A549 (cell line): Measurements from ENCODE around the gene RHOB. TPM values are rescaled to one million over a fixed set of nuclear protein-coding genes. Genes with fewer than 3 reads are reported as not detected.

ENCODE experiments used
- ATAC-seq, 2 experiments: fragments of 200-7000 bp in 1 of 2; fragments of >200 bp in 1 of 2; cut with Nextera tagmentation in 1 of 2; cut with Tn5 transposase in 1 of 2; 3 replicates each; pipeline versions ENCODE4 v1.8.0 to v1.9.1; 2018 to 2020; ENCODE audit warnings: mild to moderate bottlenecking in 1 of 2, moderate library complexity in 1 of 2
- CTCF ChIA-PET: fragments of 300-600 bp; sonication (Branson Sonifier 250); formaldehyde crosslinking; extraction: SDS; loops from one replicate; lab custom pipeline; 2021; ENCODE audit warnings: antibody characterized with exemption, inconsistent platforms; lab: Yijun Ruan, JAX
- POLR2A ChIA-PET: fragments of 350-600 bp; formaldehyde crosslinking; extraction: SDS; loops from one replicate; lab custom pipeline; 2021; ENCODE audit warnings: antibody characterized with exemption, inconsistent platforms; lab: Yijun Ruan, JAX
- DNase-seq, 2 experiments: peaks; one replicate each; pipeline versions ENCODE4 v3.0.0 to v3.0.0-alpha.2; 2011 to 2016; ENCODE audit warnings: low read depth in 1 of 2, low spot score in 1 of 2
- FAIRE-seq: peaks from 2 replicates; lab custom pipeline; 2011; peaks lifted over from hg19 to GRCh38; lab: Jason Lieb, UNC
- H3K27ac ChIP-seq, 2 experiments: fragments of >200 bp; sonication (Bioruptor Twin); formaldehyde crosslinking; 3 replicates each; pipeline ENCODE4 v1.5.1; 2016 to 2017
- H3K4me1 ChIP-seq: fragments of >200 bp; sonication (Bioruptor Twin); formaldehyde crosslinking; 3 replicates; pipeline ENCODE4 v1.6.1; 2016
- H3K4me2 ChIP-seq: fragments of >200 bp; sonication (Bioruptor Twin); formaldehyde crosslinking; 3 replicates; pipeline ENCODE4 v1.6.1; 2016
- H3K4me3 ChIP-seq: fragments of >200 bp; sonication (Bioruptor Twin); formaldehyde crosslinking; 3 replicates; pipeline ENCODE4 v1.5.1; 2016
- H3K9me3 ChIP-seq: fragments of >200 bp; sonication (Bioruptor Twin); formaldehyde crosslinking; 3 replicates; pipeline ENCODE4 v1.6.1; 2016
- BHLHE40 ChIP-seq: IDR thresholded peaks from 2 replicates; pipeline ENCODE4 v1.6.1; 2012; ENCODE audit warnings: low read depth, low read length, inconsistent platforms
- CBX8 ChIP-seq: fragments of 200-600 bp; sonication (generic); IDR thresholded peaks from 2 replicates; pipeline ENCODE4 v1.6.1; 2016
- CHD4 ChIP-seq: fragments of 200-600 bp; sonication (generic); IDR thresholded peaks from 2 replicates; pipeline ENCODE4 v1.6.1; 2016; ENCODE audit warnings: antibody characterized with exemption, mild to moderate bottlenecking, borderline replicate concordance
- CTCF ChIP-seq: fragments of >200 bp; sonication (Bioruptor Twin); formaldehyde crosslinking; IDR thresholded peaks from 3 replicates; pipeline ENCODE4 v1.5.1; 2016
- EHMT2 ChIP-seq: fragments of 200-600 bp; sonication (generic); IDR thresholded peaks from 2 replicates; pipeline ENCODE4 v1.6.1; 2016; ENCODE audit warnings: antibody characterized with exemption, low read depth, mild to moderate bottlenecking, moderate library complexity
- ELK1 ChIP-seq: fragments of 150-350 bp; IDR thresholded peaks from 2 replicates; pipeline ENCODE4 v1.6.1; 2014; ENCODE audit warnings: low read depth, mild to moderate bottlenecking, low read length
- FOSL2 ChIP-seq, 2 experiments: fragments of 450-650 bp in 1 of 2; fragments of >200 bp in 1 of 2; sonication (Bioruptor Twin) in 1 of 2; formaldehyde crosslinking; IDR thresholded peaks; 2 replicates each; pipeline versions ENCODE4 v1.5.0 to v1.6.1; 2016 to 2020; ENCODE audit warnings: mild to moderate bottlenecking in 1 of 2, moderate library complexity in 1 of 2
- GATA3 ChIP-seq: IDR thresholded peaks from 2 replicates; pipeline ENCODE4 v1.6.1; 2012; ENCODE audit warnings: borderline replicate concordance
- HOXB13 ChIP-seq: fragments of 250-450 bp; sonication (Bioruptor Pico); IDR thresholded peaks from 2 replicates; pipeline ENCODE4 v1.5.0; 2020; ENCODE audit warnings: low read depth, mild to moderate bottlenecking, moderate library complexity
- JUN ChIP-seq, 2 experiments: fragments of >200 bp; sonication (Bioruptor Twin); formaldehyde crosslinking; IDR thresholded peaks; 2 replicates in 1 of 2; 3 replicates in 1 of 2; pipeline ENCODE4 v1.6.1; 2016 to 2017
- JUNB ChIP-seq: fragments of >200 bp; sonication (Bioruptor Twin); formaldehyde crosslinking; IDR thresholded peaks from 2 replicates; pipeline ENCODE4 v1.6.1; 2016
- KDM1A ChIP-seq: fragments of 200-600 bp; sonication (generic); IDR thresholded peaks from 2 replicates; pipeline ENCODE4 v1.6.1; 2016; ENCODE audit warnings: low read depth, mild to moderate bottlenecking
- PHF8 ChIP-seq: fragments of 200-600 bp; sonication (generic); IDR thresholded peaks from 2 replicates; pipeline ENCODE4 v1.6.1; 2016; ENCODE audit warnings: low read depth, mild to moderate bottlenecking, antibody characterized with exemption, moderate library complexity, borderline replicate concordance
- POLR2A ChIP-seq: IDR thresholded peaks from 2 replicates; pipeline ENCODE4 v1.6.1; 2012; ENCODE audit warnings: mild to moderate bottlenecking, low read length
- POLR2AphosphoS2 ChIP-seq: conservative IDR thresholded peaks from 2 replicates; pipeline ENCODE4 v1.6.1; 2012; ENCODE audit warnings: low read length, improper control_type of control experiment, inconsistent platforms
- RAD21 ChIP-seq, 2 experiments: fragments of >200 bp in 1 of 2; sonication (Bioruptor Twin) in 1 of 2; formaldehyde crosslinking in 1 of 2; IDR thresholded peaks in 1 of 2; conservative IDR thresholded peaks in 1 of 2; 2 replicates in 1 of 2; 3 replicates in 1 of 2; pipeline ENCODE4 v1.6.1; 2012 to 2018; ENCODE audit warnings: inconsistent platforms in 1 of 2
- RCOR1 ChIP-seq: fragments of 150-350 bp; IDR thresholded peaks from 2 replicates; pipeline ENCODE4 v1.6.1; 2014; ENCODE audit warnings: antibody characterized with exemption, low read length, low read depth
- SMC3 ChIP-seq: fragments of >200 bp; sonication (Bioruptor Twin); formaldehyde crosslinking; IDR thresholded peaks from 3 replicates; pipeline ENCODE4 v1.6.1; 2018; ENCODE audit warnings: inconsistent platforms
- SREBF2 ChIP-seq: fragments of 450-650 bp; IDR thresholded peaks from 2 replicates; pipeline ENCODE4 v1.6.1; 2014; ENCODE audit warnings: mild to moderate bottlenecking, moderate library complexity
- TP53 ChIP-seq: fragments of 250-450 bp; sonication (Bioruptor Pico); IDR thresholded peaks from 2 replicates; pipeline ENCODE4 v1.5.0; 2021; ENCODE audit warnings: mild to moderate bottlenecking, moderate library complexity
- ZC3H11A ChIP-seq: fragments of 450-650 bp; IDR thresholded peaks from 2 replicates; pipeline ENCODE4 v1.6.1; 2014; ENCODE audit warnings: antibody characterized with exemption, mild to moderate bottlenecking
- ZNF302 ChIP-seq: fragments of 250-450 bp; sonication (Bioruptor Pico); IDR thresholded peaks from 2 replicates; pipeline ENCODE4 v1.9.0; 2021; ENCODE audit warnings: inconsistent platforms, mild to moderate bottlenecking, moderate library complexity
- WGBS: methylation state at CpG from one replicate; pipeline ENCODE4 v1.1.6; 2017; ENCODE audit errors: missing lambda C conversion rate; 5-methylcytosine and 5-hydroxymethylcytosine counted together
- polyA plus RNA-seq, 4 experiments: library from polyadenylated mRNA; depleted of rRNA in 3 of 4; stranded (reverse); fragments of >200 nt; fragmentation: RNase III in 1 of 4; extraction: RNeasy Plus Mini Kit Qiagen cat#74134 plus additional on column Dnase treatment in 1 of 4; gene quantifications; 2 replicates in 3 of 4; 3 replicates in 1 of 4; pipeline ENCODE4 v1.2.3, GENCODE V29; 2011 to 2017

Gene RHOB
- polyA plus RNA-seq, 2 of the 4 experiments (the other 2 are of a cell fraction) = 84.5 to 157 TPM

- TF ChIP-seq KDM1A (peak; percentile 73; the same call in 1 of the 2 replicates), FOSL2 (IDR thresholded peaks at IDR 0.05) (no peak), FOSL2 (CRISPR knock-in tag; IDR thresholded peaks at IDR 0.05) (no peak)
- no peak overlapping the region for H3K27ac ChIP-seq
- no peak overlapping the region for H3K4me2 ChIP-seq
- no peak for ATAC-seq
- no peaks in the 10 kb centered on the region for H3K4me1 ChIP-seq
- DNase-seq = no peak
- FAIRE-seq = no peak
- no peak overlapping the region for H3K4me3 ChIP-seq
- peaks cover 29% of the 10 kb centered on the region for H3K9me3 ChIP-seq
- POLR2A ChIA-PET = interaction anchor here (1.1 kb wide), 1 partner anchor 37 kb away, joined by 4 read pairs; the partner anchor contains the start of gene RHOB
- CTCF ChIA-PET = interaction anchor here (2.1 to 16.4 kb wide), 8 partner anchors 9 to 242 kb away, joined by 7 to 355 read pairs (median 74); partner anchors contain the start of genes HS1BP3 and RHOB
Measured at GRCh38 chr2:20409039-20409438, 37.8 kb upstream of the RHOB start.

GRCh38 chr2:20410556-20411277 is 36.2 kb upstream of the RHOB start:
- Histone ChIP-seq H3K4me1 (peaks cover 4% of the 10 kb centered on the region; the same call in 1 of the 3 replicates), H3K4me3 (no peak overlapping the region), H3K27ac (no peak overlapping the region), H3K9me3 (peaks cover 29% of the 10 kb centered on the region), H3K4me2 (no peak overlapping the region)
- WGBS = 39% methylated on average over 5 of the region's 5 CpGs
- ChIA-PET CTCF (interaction anchor here (0.7 to 16.4 kb wide), 42 partner anchors 11 to 634 kb away, joined by 3 to 355 read pairs (median 6); partner anchors contain the start of genes HS1BP3 and RHOB), POLR2A (interaction anchor here (1.2 to 2.3 kb wide), 4 partner anchors 28 to 40 kb away, joined by 3 to 36 read pairs (median 8); partner anchors contain the start of gene RHOB)
- TF ChIP-seq EHMT2 = no peak
- TF ChIP-seq JUNB = no peak
- no peak for TF ChIP-seq GATA3
- TF ChIP-seq TP53 (CRISPR knock-in tag) = no peak
- TF ChIP-seq KDM1A = no peak
- TF ChIP-seq PHF8 = no peak
- TF ChIP-seq CBX8 = no peak
- TF ChIP-seq ELK1 = no peak
- TF ChIP-seq POLR2AphosphoS2 = no peak
- TF ChIP-seq ZNF302 (CRISPR knock-in tag) = no peak
- no peak for TF ChIP-seq POLR2A
- no peak for TF ChIP-seq ZC3H11A
- TF ChIP-seq HOXB13 (CRISPR knock-in tag) = no peak
- TF ChIP-seq SREBF2 = no peak
- FAIRE-seq (no peak), DNase-seq (no peak), ATAC-seq (peak in 1 of 2 experiments; percentile 8; a peak in 2 of 6 replicates)

- FAIRE-seq (peak; percentile 92), DNase-seq (peak; percentile 79 to 86), ATAC-seq (peak; percentile 100)
- H3K4me2 ChIP-seq = no peak overlapping the region
- no peak overlapping the region for H3K4me3 ChIP-seq
- peaks cover 29% of the 10 kb centered on the region for H3K9me3 ChIP-seq
- peaks cover 4% of the 10 kb centered on the region; the same call in 1 of the 3 replicates for H3K4me1 ChIP-seq
- ChIA-PET CTCF (interaction anchor here (0.5 to 16.4 kb wide), 46 partner anchors 11 to 634 kb away, joined by 3 to 355 read pairs (median 5); partner anchors contain the start of genes HS1BP3, RHOB and SDC1), POLR2A (interaction anchor here (1.2 to 2.3 kb wide), 4 partner anchors 28 to 39 kb away, joined by 3 to 36 read pairs (median 8); partner anchors contain the start of gene RHOB)
- WGBS = 8% methylated on average over 3 of the region's 3 CpGs
- H3K27ac ChIP-seq = no peak overlapping the region
- TF ChIP-seq JUN (IDR thresholded peaks at IDR 0.05) = no peak
- TF ChIP-seq RAD21 (conservative IDR thresholded peaks at IDR 0.05 in 1 of 2, IDR thresholded peaks at IDR 0.05 in 1 of 2) = peak; percentile 79 to 86
- no peak for TF ChIP-seq RCOR1
- TF ChIP-seq CHD4 = no peak
- TF ChIP-seq BHLHE40 = no peak
- TF ChIP-seq CTCF = peak; percentile 81
- TF ChIP-seq SMC3 = peak; percentile 91
Measured at GRCh38 chr2:20411361-20411894, 35.4 kb upstream of the RHOB start.
